Measurements from ENCODE around the gene SPATC1L.

SPATC1L gene

GRCh38 chr21:46196733-46197132 lies 12.5 kb upstream of the SPATC1L start:
- ChIA-PET POLR2A (no interaction called here), CTCF (no interaction called here)
- no peak for DNase-seq (ENCODE audit: extremely low spot score)
- TF ChIP-seq TARDBP (IDR thresholded peaks at IDR 0.05): no peak
- TF ChIP-seq CTBP1 (IDR thresholded peaks at IDR 0.05; ENCODE audit: borderline replicate concordance): no peak
- no peak for TF ChIP-seq FOXM1 (IDR thresholded peaks at IDR 0.05; ENCODE audit: borderline replicate concordance)
- TF ChIP-seq ELF4 (IDR thresholded peaks at IDR 0.05): no peak
- no peak for TF ChIP-seq HDGF (IDR thresholded peaks at IDR 0.05; ENCODE audit: borderline replicate concordance)
- no peak for TF ChIP-seq ARNT (IDR thresholded peaks at IDR 0.05)

DNA sequence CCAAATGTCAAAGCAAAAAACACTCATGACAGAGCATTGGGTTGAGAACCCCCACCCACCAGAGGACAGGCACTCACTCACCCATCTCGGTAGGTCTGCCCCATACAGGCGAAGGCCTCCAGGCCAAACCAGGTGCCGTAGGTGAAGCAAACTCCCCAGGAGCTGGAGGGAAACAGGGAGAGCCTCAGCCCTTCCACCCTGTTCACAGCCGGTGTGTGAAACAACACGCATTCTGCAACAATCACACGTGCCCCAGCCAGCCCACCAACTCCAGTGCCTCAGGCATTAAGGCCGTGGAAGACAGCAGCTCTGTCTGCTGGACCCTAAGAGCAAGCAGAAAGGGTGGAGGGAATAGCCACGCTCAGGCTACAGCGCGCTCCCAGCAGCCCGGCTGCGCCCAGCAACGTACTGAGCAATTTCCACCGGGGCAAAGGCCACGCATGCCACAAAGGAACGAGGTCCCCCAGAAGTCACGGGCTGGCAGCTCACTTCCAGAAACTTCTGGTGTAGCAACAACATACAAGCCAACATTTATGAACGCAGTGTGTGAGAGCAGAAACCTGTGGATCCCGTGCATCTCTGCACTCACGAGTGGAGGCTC lies 11.4 kb upstream of the SPATC1L start:
- CTCF ChIA-PET: no interaction called here
- TF ChIP-seq FOXM1 (IDR thresholded peaks at IDR 0.05; ENCODE audit: borderline replicate concordance) (no peak), ZNF384 (IDR thresholded peaks at IDR 0.05) (no peak), SUZ12 (IDR thresholded peaks at IDR 0.05) (no peak), TARDBP (IDR thresholded peaks at IDR 0.05) (no peak), LEF1 (IDR thresholded peaks at IDR 0.05; ENCODE audit: borderline replicate concordance) (no peak), BHLHE40 (IDR thresholded peaks at IDR 0.05; ENCODE audit: borderline replicate concordance) (no peak), CTBP1 (IDR thresholded peaks at IDR 0.05; ENCODE audit: borderline replicate concordance) (no peak), L3MBTL2 (conservative IDR thresholded peaks at IDR 0.05) (no peak), ARNT (IDR thresholded peaks at IDR 0.05) (no peak), FOXK2 (IDR thresholded peaks at IDR 0.05) (no peak), HDGF (IDR thresholded peaks at IDR 0.05; ENCODE audit: borderline replicate concordance) (no peak), NFRKB (IDR thresholded peaks at IDR 0.05) (no peak), FOXA1 (IDR thresholded peaks at IDR 0.05) (no peak), ELF4 (IDR thresholded peaks at IDR 0.05) (no peak), SP1 (IDR thresholded peaks at IDR 0.05) (no peak)
- TF ChIP-seq, protein P1, sequence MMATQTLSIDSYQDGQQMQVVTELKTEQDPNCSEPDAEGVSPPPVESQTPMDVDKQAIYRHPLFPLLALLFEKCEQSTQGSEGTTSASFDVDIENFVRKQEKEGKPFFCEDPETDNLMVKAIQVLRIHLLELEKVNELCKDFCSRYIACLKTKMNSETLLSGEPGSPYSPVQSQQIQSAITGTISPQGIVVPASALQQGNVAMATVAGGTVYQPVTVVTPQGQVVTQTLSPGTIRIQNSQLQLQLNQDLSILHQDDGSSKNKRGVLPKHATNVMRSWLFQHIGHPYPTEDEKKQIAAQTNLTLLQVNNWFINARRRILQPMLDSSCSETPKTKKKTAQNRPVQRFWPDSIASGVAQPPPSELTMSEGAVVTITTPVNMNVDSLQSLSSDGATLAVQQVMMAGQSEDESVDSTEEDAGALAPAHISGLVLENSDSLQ (IDR thresholded peaks at IDR 0.05): no peak
- DNase-seq (ENCODE audit: extremely low spot score): no peak
- POLR2A ChIA-PET: no interaction called here

DNA sequence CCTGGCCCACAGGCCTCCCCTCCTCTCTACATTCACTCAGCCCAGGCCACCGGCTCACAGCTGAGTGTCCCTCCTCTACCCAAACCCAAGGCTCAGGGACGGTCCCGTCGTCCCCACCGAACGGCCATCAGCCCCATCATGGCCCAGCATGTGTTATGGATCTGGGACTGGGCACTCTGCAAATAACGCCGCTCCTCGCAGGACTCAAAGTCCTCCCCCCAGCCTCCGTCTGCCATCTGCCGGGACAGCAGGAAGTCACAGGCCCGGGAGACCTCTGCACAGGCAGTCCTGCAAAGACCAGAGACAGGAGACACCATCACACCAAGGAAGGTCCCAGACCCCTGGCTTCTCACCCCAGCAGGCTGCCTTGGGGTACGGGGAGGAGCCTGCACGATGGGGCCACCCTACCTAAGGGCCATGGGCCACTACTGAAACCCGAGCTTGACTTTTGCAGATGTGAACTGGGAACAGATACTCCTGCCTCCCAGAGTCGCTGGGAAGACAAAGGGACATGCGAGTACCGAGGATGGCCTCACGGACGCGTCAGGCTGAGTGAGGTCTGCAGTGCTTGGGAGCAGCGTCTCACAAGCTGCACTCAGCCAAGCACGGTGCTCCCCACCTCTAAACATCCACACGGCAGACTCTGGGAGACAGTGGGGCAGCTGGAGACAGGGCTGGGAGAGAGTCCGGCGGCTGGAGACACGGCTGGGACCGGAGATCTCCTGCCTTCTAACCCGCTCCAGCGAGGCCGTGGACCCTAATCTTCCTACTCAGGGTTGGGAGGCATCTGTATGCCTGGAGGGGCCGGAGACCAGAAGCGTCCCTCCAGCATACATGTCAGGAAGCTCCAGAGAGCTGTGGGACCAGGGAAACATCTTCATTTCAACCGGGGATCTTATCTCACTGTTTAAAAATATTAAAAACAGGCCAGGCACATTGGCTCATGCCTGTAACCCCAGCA lies 10.4 kb upstream of the SPATC1L start:
- TF ChIP-seq SUZ12 (IDR thresholded peaks at IDR 0.05): no peak
- TF ChIP-seq BHLHE40 (IDR thresholded peaks at IDR 0.05; ENCODE audit: borderline replicate concordance): no peak
- TF ChIP-seq TARDBP (IDR thresholded peaks at IDR 0.05): no peak
- CTCF ChIA-PET: no interaction called here
- no peak for DNase-seq (ENCODE audit: extremely low spot score)
- POLR2A ChIA-PET: no interaction called here

DNA sequence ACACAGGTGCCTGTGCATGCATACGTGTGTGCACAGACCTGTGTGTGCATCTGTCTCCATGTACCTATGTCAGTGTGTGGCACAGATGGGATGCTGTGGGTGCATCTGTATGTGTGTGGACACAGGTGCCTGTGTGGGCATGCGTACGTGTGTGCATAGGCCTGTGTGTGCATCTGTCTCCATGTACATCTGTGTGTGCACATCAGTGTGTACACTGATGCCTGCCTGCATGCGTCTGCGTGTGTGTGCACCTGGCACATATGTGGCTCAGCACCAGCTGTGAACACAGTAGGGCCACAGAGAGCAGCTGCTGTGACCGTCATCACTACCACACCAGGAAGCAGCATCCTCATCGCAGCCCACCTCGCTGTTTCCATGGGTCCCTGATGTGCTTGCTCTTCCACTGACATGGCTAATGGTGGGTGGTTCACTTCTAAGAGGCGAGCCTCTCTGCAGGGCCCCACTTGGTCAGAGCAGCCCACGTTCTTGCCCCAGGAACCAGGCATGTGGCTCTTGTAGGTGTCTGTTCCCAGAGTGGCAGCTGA lies 9.6 kb upstream of the SPATC1L start:
- ChIA-PET CTCF (no interaction called here), POLR2A (no interaction called here)
- TF ChIP-seq FOXA1 (IDR thresholded peaks at IDR 0.05) (no peak), ARNT (IDR thresholded peaks at IDR 0.05) (no peak), LEF1 (IDR thresholded peaks at IDR 0.05; ENCODE audit: borderline replicate concordance) (no peak), ZNF384 (IDR thresholded peaks at IDR 0.05) (no peak), NFRKB (IDR thresholded peaks at IDR 0.05) (no peak), ELF4 (IDR thresholded peaks at IDR 0.05) (no peak), BHLHE40 (IDR thresholded peaks at IDR 0.05; ENCODE audit: borderline replicate concordance) (no peak), FOXM1 (IDR thresholded peaks at IDR 0.05; ENCODE audit: borderline replicate concordance) (no peak), FOXK2 (IDR thresholded peaks at IDR 0.05) (no peak), SUZ12 (IDR thresholded peaks at IDR 0.05) (no peak), SP1 (IDR thresholded peaks at IDR 0.05) (no peak)
- TF ChIP-seq, protein P1 (IDR thresholded peaks at IDR 0.05): no peak
- DNase-seq (ENCODE audit: extremely low spot score): no peak

GRCh38 chr21:46191686-46192575 lies 7.7 kb upstream of the SPATC1L start:
- POLR2A ChIA-PET: interaction anchor here (1.8 kb wide), 1 partner anchor 49 kb away, joined by 4 read pairs; no protein-coding TSS in a partner anchor
- CTCF ChIA-PET: no interaction called here
- TF ChIP-seq LEF1 (IDR thresholded peaks at IDR 0.05; ENCODE audit: borderline replicate concordance) (no peak), HDGF (IDR thresholded peaks at IDR 0.05; ENCODE audit: borderline replicate concordance) (no peak), TARDBP (IDR thresholded peaks at IDR 0.05) (no peak), SUZ12 (IDR thresholded peaks at IDR 0.05) (no peak), FOXK2 (IDR thresholded peaks at IDR 0.05) (no peak), NFRKB (IDR thresholded peaks at IDR 0.05) (no peak), FOXA1 (IDR thresholded peaks at IDR 0.05) (no peak), ELF4 (IDR thresholded peaks at IDR 0.05) (no peak), ARNT (IDR thresholded peaks at IDR 0.05) (no peak), ZNF384 (IDR thresholded peaks at IDR 0.05) (no peak), BHLHE40 (IDR thresholded peaks at IDR 0.05; ENCODE audit: borderline replicate concordance) (no peak), SP1 (IDR thresholded peaks at IDR 0.05) (no peak), FOXM1 (IDR thresholded peaks at IDR 0.05; ENCODE audit: borderline replicate concordance) (no peak), CTBP1 (IDR thresholded peaks at IDR 0.05; ENCODE audit: borderline replicate concordance) (no peak)
- TF ChIP-seq, protein P1 (IDR thresholded peaks at IDR 0.05): no peak
- DNase-seq (ENCODE audit: extremely low spot score): no peak

Measured in HEK293T (cell line).